GM21381 (cell line): Measurements from ENCODE around the gene CLIP3.
"Not testable (repeated sequence)": the region's sequence is repeated elsewhere in the genome, so short reads cannot be mapped to it uniquely, and the experiment has no call there.

Source experiments
- ATAC-seq: cut with Tn5 transposase; IDR thresholded peaks from one replicate; pipeline ENCODE4 v1.9.1; 2021; ENCODE audit warnings: mild to moderate bottlenecking, moderate library complexity; ENCODE audit not compliant: unreplicated experiment

The CLIP3 gene

DNA sequence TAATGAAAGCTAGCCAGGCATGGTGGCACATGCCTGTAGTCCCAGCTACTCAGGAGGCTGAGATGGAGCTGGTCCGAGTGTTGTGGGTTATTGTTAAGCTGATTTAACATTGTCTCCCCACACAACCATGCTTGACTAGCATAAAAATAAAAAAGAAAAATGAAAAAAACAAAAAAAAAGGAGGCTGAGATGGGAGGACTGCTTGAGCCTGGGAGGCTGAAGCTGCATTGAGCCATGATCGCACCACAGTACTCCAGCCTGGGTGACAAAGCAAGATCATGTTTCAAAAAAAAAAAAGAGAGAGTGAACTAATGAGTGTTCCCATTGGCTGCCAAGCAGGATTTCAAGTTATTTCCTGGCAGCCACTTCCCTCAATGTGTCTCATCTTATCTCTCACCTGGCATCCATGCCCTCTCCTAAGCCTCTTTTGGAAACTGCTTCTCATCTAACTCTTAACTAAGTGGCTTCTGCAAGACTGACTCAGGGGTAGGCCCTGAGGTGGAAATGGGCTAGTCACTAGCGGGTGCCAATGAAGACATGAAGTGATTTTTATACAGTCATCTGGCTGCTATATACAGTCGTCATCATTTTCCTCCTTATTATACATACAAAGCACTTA lies 16.5 kb upstream of the CLIP3 start:
- ATAC-seq, result no peak

GRCh38 chr19:36047835-36048234 lies 15.2 kb upstream of the CLIP3 start:
- ATAC-seq, result no peak

GRCh38 chr19:36046443-36047050 lies 13.9 kb upstream of the CLIP3 start:
- ATAC-seq, result no peak

DNA sequence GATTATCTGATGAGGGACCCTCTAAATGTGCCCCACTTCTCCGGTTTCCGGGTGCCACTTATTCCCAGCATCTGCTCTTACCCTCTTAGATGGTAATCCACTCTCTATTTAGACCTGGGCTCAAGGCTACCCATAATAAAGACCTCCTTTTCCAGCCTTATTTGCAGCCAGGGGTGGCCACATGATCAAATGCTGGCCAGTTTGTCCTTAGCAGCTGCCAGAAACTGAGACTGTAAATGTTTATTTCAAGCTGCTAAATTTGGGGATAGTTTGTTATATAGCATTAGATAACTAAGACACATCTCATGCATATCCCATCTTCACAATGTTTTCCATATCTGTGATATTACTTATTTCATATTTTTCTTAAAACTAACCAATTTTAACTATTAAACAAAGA lies 11.3 kb upstream of the CLIP3 start:
- ATAC-seq, result no peak

DNA sequence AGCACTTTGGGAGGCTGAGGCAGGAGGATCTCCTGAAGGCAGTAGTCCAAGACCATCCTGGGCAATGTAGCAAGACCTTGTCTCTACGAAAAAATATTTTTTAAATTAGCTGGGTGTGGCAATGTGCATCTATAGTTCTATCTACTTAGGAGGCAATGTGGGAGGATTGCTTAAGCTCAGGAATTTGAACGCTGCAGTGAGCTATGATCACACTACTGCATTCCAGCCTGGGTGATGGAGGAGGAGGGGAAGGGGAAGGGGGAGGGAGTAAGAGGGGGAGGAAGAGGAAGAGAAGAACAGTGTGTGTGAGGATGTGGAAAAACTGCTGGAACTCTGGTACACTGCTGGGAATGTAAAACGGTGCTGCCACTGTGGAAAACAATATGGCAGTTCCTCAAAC lies 9.2 kb upstream of the CLIP3 start:
- ATAC-seq, result no peak

GRCh38 chr19:36041092-36041491 lies 8.4 kb upstream of the CLIP3 start:
- ATAC-seq, result not testable (repeated sequence)

DNA sequence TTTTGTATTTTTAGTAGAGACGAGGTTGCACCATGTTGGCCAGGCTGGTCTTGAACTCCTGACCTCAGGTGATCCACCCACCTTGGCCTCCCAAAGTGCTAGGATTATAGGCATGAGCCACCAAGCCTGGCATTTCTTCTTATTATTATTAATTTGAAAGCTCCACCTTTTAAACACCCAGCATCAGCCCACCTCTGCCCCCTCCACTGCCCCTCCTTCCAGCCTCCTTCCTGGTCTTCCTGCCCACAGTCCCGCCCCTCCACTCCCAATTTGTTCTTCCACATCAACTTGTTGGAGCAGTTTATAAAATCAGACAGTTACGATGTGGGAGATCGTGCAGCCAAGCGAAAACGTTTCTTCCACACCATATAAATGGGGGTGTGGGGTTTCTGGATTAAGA lies 7.8 kb upstream of the CLIP3 start:
- ATAC-seq, result no peak

GRCh38 chr19:36031308-36031707 lies 1.4 kb downstream of the CLIP3 start:
- ATAC-seq, result no peak

DNA sequence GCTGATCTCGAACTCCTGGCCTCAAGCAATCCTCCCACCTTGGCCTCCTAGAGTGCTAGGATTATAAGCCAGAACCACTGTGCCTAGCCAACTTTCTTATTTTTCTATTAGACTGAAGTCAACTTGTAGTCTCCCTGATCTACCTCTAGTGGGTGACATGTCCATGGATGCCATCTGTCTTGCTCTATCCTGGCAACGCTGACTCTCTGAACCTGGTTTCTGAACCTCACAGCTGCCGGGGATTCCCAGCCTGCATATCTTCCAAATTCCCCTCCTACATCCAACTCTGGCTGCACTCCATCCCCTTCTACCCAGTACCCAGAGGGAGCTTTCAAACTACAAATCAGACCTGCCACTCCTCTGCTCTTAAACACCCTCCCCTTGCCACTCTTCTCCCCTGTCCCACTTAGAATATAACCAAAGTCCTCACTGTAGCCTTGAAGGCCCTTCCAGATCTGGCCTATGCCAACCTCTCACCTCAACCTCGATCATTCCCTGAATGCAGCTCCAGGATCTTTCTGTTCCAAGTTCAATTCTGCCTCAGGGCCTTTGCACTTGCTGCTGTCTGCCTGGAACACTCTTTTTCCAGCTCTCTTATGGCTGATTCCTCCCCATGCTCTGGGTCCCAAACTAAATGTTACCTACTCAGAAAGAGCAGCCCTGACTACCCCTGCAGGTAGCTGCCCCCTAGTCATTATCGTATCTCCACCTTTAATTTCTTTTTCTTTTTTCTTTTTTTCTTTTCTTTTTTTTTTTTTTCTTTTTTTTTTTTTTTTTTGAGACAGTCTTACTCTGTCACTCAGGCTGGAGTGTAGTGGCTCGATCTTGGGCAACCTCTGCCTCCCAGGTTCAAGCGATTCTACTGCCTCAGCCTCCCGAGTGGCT lies 2.2 kb downstream of the CLIP3 start:
- no peak for ATAC-seq

- ATAC-seq, result no peak
Observed at GRCh38 chr19:36028313-36029041, 4.2 kb downstream of the CLIP3 start.

DNA sequence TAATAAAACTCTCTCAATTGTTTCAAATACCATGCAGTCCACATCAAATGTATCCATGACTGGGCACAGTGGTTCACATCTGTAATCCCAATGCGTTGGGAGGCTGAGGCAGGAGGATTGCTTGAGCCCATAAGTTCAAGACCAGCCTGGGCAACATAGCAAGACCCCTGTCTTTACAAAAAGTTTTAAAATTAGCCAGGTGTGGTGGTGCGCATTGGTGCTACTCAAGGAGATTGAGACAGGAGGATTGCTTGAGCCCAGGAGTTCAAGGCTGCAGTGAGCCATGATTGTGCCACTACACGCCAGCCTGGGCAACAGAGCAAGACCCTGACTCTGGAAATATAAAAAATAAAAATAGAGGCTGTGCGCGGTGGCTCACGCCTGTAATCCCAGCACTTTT lies 5.0 kb downstream of the CLIP3 start:
- ATAC-seq, result no peak

DNA sequence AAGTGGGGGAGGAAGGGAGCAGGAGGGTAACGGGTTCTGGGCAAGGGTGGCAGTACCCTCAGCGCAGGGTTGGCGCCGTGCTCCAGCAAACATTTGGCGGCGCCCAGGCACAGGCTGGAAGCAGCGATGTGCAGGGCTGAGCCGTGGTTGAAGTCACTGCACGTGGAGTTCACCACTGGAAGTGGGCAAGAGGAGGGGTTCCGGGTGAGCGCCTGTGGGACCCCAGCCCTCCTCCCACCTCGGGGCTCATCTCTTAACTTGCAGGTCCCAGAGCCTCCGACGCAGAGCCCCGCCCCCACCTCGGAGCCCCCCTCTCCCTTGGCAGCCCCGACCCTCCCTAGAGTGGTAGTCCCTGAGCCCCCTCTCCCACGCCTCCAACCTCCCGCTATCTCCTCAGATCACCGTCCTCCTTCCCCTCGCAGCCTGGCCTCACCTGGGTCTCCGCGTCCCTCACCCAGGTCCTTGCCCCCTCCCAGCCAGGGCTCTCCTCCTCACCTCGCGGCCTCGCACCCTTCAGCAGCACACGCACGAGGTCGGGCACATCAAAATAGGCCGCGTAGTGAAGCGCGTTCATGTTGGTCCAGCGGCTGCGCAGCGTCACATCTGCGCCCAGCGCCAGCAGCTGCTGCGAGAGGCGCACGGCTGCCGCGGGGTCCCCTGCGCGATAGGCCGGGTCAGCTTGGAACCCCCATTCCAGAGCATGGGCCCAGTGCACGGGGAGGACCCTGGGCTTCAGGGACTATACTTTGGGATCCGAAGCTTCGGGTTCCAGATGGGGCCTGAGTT lies 6.4 kb downstream of the CLIP3 start:
- no peak for ATAC-seq

DNA sequence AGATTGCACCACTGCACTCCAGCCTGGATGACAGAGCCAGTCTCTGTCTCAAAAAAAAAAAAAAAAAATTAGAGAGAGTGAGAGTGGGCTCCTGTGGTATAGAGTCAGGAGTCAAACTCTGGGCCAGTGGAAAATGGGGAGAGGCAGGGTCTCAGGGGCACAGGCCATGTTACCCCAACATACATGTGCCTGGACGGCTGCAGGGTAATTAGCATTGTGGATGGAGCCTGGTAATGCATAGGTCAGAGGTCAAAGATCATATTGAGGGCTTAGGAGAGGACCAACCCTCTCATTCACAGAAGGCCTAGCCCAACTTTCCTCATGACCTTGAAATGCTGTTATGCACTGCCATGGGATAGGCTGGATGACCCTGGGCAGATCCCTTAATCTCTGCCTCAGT lies 7.1 kb downstream of the CLIP3 start:
- no peak for ATAC-seq

DNA sequence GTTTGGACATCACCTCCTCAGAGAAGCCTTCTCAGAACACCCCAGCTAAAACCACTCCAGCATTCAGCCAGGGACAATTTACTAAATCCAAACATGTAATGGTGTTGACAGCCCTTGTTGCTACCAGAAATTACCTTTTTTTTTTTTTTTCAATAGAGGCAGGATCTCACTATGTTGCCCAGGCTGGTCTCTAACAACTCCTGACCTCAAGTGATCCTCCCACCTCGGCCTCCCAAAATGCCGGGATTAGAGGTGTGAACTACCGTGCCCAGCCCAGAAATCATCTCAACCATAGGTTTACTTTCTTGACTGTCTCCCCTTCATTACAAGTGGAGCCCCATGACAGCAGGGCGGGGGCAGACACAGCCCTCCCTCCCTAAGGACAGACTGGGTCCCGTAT lies 9.2 kb downstream of the CLIP3 start:
- no peak for ATAC-seq

DNA sequence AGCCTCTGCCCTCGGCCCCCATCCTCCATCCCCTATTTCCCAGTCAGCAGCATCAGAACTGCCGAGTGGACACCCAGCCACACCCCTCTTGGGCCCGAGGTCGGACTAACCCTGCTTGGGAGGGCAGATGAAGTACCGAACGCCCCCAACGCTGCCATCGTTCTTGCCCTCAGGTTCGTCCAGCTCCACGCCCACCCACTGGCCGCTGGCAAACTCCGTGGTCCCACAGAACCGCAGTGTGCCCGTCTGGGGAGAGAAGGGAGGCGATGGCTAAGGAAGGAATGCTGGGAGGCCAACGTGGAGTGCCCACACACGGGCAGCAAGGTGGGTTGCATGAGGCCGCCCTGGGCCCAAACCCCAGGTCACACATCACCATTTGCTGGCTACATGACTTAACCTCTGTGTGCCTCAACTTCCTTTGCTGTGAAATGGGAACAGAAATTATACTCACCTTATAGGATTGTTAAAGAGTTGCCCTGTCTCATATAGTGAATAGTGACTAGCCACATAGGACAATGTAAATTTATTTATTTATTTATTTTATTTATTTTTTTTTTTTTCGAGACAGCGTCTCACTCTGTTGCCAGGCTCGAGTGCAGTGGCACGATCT lies 13.5 kb downstream of the CLIP3 start:
- no peak for ATAC-seq

GRCh38 chr19:36014012-36014924 lies 18.4 kb downstream of the CLIP3 start, which contains the start of gene ALKBH6:
Gene ALKBH6, minus strand, starts transcription at chr19:36014213. Its CDS starts 816 bp downstream, at chr19:36013397.
- peak; percentile 93 for ATAC-seq

- ATAC-seq, result no peak
Observed at GRCh38 chr19:36013280-36014011, 19.2 kb downstream of the CLIP3 start.

- ATAC-seq, result no peak
Observed at GRCh38 chr19:36010402-36010801, 22.3 kb downstream of the CLIP3 start.
